A549 (cell line): Measurements from ENCODE around the gene DEFB126.

Source experiments
- CEBPB ChIP-seq, 2 experiments: fragments of >200 bp in 1 of 2; sonication (Bioruptor Twin) in 1 of 2; formaldehyde crosslinking in 1 of 2; IDR thresholded peaks; 2 replicates each; pipeline ENCODE4 v1.6.1; 2012 to 2016
- CTCF ChIP-seq: fragments of >200 bp; sonication (Bioruptor Twin); formaldehyde crosslinking; IDR thresholded peaks from 3 replicates; pipeline ENCODE4 v1.5.1; 2016
- E2F6 ChIP-seq: IDR thresholded peaks from 2 replicates; pipeline ENCODE4 v1.6.1; 2012; ENCODE audit warnings: low read depth, borderline replicate concordance
- FOXS1 ChIP-seq: fragments of 250-450 bp; sonication (Bioruptor Pico); IDR thresholded peaks from 2 replicates; pipeline ENCODE4 v1.5.0; 2020; ENCODE audit warnings: mild to moderate bottlenecking, moderate library complexity
- POLR2A ChIP-seq: IDR thresholded peaks from 2 replicates; pipeline ENCODE4 v1.6.1; 2012; ENCODE audit warnings: mild to moderate bottlenecking, low read length
- RARB ChIP-seq: fragments of 250-450 bp; sonication (Bioruptor Pico); IDR thresholded peaks from 2 replicates; pipeline ENCODE4 v1.8.0; 2021; ENCODE audit warnings: mild to moderate bottlenecking, moderate library complexity
- RFX5 ChIP-seq: fragments of 450-650 bp; IDR thresholded peaks from 2 replicates; pipeline ENCODE4 v1.7.1; 2014; ENCODE audit warnings: antibody characterized with exemption, mild to moderate bottlenecking, moderate library complexity
- RNF2 ChIP-seq: fragments of 200-600 bp; sonication (generic); IDR thresholded peaks from 2 replicates; pipeline ENCODE4 v1.6.1; 2016; ENCODE audit warnings: low read depth, mild to moderate bottlenecking, antibody characterized with exemption, moderate library complexity, borderline replicate concordance
- SMC3 ChIP-seq: fragments of >200 bp; sonication (Bioruptor Twin); formaldehyde crosslinking; IDR thresholded peaks from 3 replicates; pipeline ENCODE4 v1.6.1; 2018; ENCODE audit warnings: inconsistent platforms
- TF ChIP-seq, protein P1 (sequence below): fragments of 450-650 bp; IDR thresholded peaks from 2 replicates; pipeline ENCODE4 v1.6.1; 2014; ENCODE audit warnings: antibody characterized with exemption
- TF ChIP-seq, protein P2 (sequence below): fragments of 150-350 bp; IDR thresholded peaks from 2 replicates; pipeline ENCODE4 v1.6.1; 2014; ENCODE audit warnings: low read depth, mild to moderate bottlenecking, low read length

GRCh38 chr20:103456-103855, 38.9 kb upstream of the DEFB126 start:
- TF ChIP-seq POLR2A, result no peak
- TF ChIP-seq, protein P1, sequence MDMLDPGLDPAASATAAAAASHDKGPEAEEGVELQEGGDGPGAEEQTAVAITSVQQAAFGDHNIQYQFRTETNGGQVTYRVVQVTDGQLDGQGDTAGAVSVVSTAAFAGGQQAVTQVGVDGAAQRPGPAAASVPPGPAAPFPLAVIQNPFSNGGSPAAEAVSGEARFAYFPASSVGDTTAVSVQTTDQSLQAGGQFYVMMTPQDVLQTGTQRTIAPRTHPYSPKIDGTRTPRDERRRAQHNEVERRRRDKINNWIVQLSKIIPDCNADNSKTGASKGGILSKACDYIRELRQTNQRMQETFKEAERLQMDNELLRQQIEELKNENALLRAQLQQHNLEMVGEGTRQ, result no peak
- no peak for TF ChIP-seq CEBPB (IDR thresholded peaks at IDR 0.05)
- TF ChIP-seq CTCF, result no peak
- no peak for TF ChIP-seq RARB (CRISPR knock-in tag)
- no peak for TF ChIP-seq FOXS1 (CRISPR knock-in tag)
- TF ChIP-seq SMC3, result no peak
- no peak for TF ChIP-seq RFX5
- TF ChIP-seq RNF2, result no peak
- TF ChIP-seq, protein P2, sequence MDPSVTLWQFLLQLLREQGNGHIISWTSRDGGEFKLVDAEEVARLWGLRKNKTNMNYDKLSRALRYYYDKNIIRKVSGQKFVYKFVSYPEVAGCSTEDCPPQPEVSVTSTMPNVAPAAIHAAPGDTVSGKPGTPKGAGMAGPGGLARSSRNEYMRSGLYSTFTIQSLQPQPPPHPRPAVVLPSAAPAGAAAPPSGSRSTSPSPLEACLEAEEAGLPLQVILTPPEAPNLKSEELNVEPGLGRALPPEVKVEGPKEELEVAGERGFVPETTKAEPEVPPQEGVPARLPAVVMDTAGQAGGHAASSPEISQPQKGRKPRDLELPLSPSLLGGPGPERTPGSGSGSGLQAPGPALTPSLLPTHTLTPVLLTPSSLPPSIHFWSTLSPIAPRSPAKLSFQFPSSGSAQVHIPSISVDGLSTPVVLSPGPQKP, result no peak
- TF ChIP-seq E2F6, result no peak
